GM08714 (cell line): ENCODE measurements around the gene FAM184A.

Source experiments
- H3K4me3 ChIP-seq: fragments of 200-500 bp; sonication (Bioruptor generic); 2 replicates; pipeline ENCODE4 v1.5.1; 2014; ENCODE audit warnings: mild to moderate bottlenecking, low read length, inconsistent platforms
- ZNF274 ChIP-seq: IDR thresholded peaks from 2 replicates; pipeline ENCODE4 v1.6.1; 2012; ENCODE audit warnings: mild to moderate bottlenecking, low read depth, low read length

The FAM184A gene

DNA sequence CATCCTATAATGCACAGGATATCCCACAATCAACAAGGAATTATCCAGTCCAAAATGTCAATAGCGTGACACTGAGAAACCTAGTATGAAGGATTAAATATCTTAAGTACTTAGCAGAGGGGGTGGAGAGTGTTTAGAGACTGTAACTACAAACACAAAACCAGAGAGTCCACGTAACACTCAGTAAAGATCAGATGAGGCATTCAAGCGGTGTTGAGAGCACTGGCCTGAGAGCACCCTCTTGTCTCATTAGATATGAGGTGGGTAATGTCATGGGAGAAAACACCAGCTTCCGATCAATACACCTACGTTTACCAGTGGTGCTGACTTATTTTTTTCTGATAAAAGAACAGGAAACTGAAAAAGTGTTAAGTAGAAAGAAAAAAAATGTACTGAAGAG lies 2.3 kb downstream of the FAM184A start:
- no peak overlapping the region for H3K4me3 ChIP-seq
- no peak for TF ChIP-seq ZNF274

- TF ChIP-seq ZNF274 = no peak
- no peak overlapping the region for H3K4me3 ChIP-seq
Observed at GRCh38 chr6:119075200-119075981, 3.1 kb downstream of the FAM184A start.

- no peak for TF ChIP-seq ZNF274
- H3K4me3 ChIP-seq = no peak overlapping the region
Observed at GRCh38 chr6:119073307-119074051, 5.0 kb downstream of the FAM184A start.

DNA sequence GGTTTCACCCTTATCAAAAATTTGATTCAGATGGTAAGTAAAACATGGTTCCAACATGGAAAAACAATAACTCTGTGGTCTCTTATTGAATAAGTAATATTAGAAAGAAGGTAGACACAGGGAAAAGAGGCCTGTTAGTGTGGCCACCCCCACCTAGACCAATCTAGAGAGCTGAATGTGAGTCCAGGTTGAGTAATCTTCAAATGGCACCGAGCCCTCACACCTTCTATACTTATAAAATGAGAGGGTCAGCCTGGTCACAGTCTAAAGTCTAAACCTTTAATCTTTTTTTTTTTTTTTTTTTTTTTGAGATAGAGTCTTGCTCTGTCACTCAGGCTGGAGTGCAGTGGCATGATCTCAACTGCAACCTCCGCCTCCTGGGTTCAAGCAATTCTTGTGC lies 6.9 kb downstream of the FAM184A start:
- H3K4me3 ChIP-seq = no peak overlapping the region
- no peak for TF ChIP-seq ZNF274

GRCh38 chr6:119067091-119067490 lies 11.4 kb downstream of the FAM184A start:
- TF ChIP-seq ZNF274 = no peak
- H3K4me3 ChIP-seq = no peak overlapping the region

- TF ChIP-seq ZNF274 = no peak
- no peak overlapping the region for H3K4me3 ChIP-seq
Observed at GRCh38 chr6:119066517-119066916, 11.9 kb downstream of the FAM184A start.

- TF ChIP-seq ZNF274 = no peak
- H3K4me3 ChIP-seq = no peak overlapping the region
Observed at GRCh38 chr6:119065955-119066354, 12.5 kb downstream of the FAM184A start.

- TF ChIP-seq ZNF274 = no peak
- H3K4me3 ChIP-seq = no peak overlapping the region
Observed at GRCh38 chr6:119065382-119065781, 13.1 kb downstream of the FAM184A start.

DNA sequence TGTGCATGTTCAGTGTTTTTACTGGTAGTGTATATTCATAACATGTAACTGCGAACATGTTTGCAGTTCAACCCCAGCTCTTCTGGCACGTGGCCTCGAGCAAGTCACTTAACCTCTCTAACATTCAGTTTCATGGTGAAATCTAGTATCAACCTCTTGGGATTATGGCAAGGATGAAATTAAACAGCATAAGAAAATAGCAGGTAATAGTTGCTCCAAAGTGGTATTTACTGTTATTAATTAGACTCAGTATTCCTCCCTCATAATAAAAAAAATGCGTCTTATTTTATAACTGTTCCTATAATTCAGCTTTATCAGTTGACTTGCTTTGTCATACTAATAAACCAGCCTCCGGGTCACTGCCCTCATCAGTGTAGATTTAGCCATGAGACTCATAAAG lies 15.0 kb downstream of the FAM184A start:
- H3K4me3 ChIP-seq = no peak overlapping the region
- TF ChIP-seq ZNF274 = no peak

- no peak for TF ChIP-seq ZNF274
- no peak overlapping the region for H3K4me3 ChIP-seq
Observed at GRCh38 chr6:119061215-119061614, 17.2 kb downstream of the FAM184A start.

GRCh38 chr6:119060255-119060907 lies 18.1 kb downstream of the FAM184A start:
- no peak for TF ChIP-seq ZNF274
- no peak overlapping the region for H3K4me3 ChIP-seq

DNA sequence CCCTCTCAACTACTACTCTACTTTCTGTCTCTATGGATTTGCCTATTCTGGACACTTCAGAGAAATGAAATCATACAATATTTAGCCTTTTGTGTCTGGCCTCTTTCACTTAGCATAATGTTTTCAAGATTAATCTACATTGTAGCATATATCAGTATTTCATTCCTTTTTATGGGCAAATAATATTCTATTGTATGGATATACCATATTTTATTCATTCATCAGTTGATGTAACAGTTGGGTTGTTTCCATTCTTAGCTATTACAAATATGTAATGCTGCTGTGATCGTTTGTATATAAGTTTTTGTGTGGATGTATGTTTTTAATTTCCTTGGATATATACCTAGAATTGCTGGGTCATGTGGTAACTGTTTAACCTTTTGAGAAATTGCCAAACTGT lies 23.4 kb downstream of the FAM184A start:
- TF ChIP-seq ZNF274 = no peak
- no peak overlapping the region for H3K4me3 ChIP-seq

- H3K4me3 ChIP-seq = no peak overlapping the region
- no peak for TF ChIP-seq ZNF274
Observed at GRCh38 chr6:119052987-119053386, 25.5 kb downstream of the FAM184A start.

DNA sequence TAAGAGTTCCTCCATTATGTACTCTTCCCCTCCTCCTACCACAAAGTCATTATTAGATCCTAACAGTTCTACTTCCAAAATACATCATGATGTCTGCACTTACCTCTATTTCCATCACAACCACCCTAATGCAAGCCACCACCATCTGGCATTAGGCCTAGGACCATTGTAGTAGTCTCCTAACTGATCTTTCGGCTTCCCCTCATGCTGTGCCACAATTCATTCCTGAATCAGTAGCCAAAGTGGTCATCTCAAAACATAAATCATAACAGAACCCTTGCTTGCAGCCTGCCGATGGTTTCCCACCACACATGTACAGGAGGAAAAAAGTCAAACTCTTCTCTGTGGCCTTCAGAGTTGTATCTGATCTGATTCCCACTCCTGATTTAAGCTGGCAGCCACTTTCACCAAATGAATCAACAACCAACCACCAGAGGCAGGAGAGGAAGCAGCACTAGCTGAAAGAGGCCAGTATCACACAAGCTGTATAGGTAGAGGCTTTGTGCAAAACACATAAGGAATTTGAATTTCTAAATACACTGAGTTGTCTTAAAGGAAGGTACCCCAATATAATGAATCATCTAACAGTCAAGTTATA lies 26.1 kb downstream of the FAM184A start:
- TF ChIP-seq ZNF274 = no peak
- no peak overlapping the region for H3K4me3 ChIP-seq
